ENCODE results near the gene TRPC4AP. TPM values are rescaled to one million over a fixed set of nuclear protein-coding genes. Genes with fewer than 3 reads are reported as not detected.

The TRPC4AP gene
- total RNA-seq, 1 donor from 2014 or later: 102 TPM

DNA sequence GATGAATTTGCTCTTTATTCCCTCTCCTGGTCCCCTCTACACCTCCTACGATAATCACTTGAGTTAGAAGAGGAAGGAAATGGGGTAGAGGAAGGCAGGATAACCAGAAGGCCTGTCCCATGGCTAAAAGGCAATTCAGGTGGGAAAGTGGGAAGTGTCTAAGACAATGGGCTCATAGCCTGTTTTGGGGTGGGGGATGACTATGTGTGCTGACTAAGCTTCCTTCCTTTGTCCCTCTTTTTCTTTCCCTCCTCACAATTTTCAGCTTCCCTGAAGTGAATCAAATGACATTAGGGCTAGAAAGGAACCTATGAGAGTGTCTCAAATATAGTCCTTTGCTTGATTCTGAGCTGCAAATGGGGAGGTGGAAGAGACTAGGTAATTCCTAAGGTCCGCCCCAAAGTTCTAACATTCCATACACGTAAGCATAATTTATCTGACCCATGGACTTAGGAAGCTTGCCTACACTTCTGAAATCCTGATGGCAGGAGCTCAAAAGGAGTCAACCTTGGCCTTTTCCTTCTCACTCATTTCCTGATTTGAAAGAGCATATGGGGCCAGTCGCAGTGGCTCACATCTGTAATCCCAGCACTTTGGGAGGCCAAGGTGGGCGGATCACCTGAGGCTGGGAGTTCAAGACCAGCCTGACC lies 30.3 kb upstream of the TRPC4AP start:
- no peaks in the 10 kb centered on the region for H3K9me3 Mint-ChIP-seq
- DNase-seq (ENCODE audit: extremely low spot score, unreplicated experiment): no peak
- peaks cover 42% of the 10 kb centered on the region for H3K36me3 Mint-ChIP-seq
- no peak overlapping the region for H3K4me3 Mint-ChIP-seq
- no peaks in the 10 kb centered on the region for H3K4me1 Mint-ChIP-seq (ENCODE audit: unreplicated experiment)
- no peak overlapping the region for H3K27ac Mint-ChIP-seq
- TF ChIP-seq, protein P1, sequence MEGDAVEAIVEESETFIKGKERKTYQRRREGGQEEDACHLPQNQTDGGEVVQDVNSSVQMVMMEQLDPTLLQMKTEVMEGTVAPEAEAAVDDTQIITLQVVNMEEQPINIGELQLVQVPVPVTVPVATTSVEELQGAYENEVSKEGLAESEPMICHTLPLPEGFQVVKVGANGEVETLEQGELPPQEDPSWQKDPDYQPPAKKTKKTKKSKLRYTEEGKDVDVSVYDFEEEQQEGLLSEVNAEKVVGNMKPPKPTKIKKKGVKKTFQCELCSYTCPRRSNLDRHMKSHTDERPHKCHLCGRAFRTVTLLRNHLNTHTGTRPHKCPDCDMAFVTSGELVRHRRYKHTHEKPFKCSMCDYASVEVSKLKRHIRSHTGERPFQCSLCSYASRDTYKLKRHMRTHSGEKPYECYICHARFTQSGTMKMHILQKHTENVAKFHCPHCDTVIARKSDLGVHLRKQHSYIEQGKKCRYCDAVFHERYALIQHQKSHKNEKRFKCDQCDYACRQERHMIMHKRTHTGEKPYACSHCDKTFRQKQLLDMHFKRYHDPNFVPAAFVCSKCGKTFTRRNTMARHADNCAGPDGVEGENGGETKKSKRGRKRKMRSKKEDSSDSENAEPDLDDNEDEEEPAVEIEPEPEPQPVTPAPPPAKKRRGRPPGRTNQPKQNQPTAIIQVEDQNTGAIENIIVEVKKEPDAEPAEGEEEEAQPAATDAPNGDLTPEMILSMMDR (conservative IDR thresholded peaks at IDR 0.05): no peak
- H3K27me3 Mint-ChIP-seq: no peaks in the 10 kb centered on the region

DNA sequence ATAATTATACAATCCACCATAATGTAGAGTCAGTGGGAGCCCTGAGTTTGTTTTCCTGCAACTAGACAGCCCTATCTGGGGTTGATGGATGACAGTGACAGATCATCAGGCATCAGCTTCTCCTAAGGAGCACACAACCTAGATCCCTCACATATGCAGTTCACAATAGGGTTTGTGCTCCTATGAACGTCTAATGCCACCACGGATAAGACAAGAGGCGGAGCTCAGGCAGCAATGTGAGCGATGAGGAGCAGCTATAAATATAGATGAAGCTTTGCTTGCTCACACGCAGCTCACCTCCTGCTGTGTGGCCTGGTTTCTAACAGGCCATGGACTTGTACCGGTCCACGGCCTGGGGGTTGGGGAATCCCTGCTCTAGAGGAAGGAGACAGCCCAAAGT lies 28.6 kb upstream of the TRPC4AP start:
- Mint-ChIP-seq H3K9me3 (no peaks in the 10 kb centered on the region), H3K36me3 (peaks cover 37% of the 10 kb centered on the region), H3K4me3 (no peak overlapping the region), H3K27ac (no peak overlapping the region), H3K27me3 (no peaks in the 10 kb centered on the region), H3K4me1 (ENCODE audit: unreplicated experiment) (no peaks in the 10 kb centered on the region)
- TF ChIP-seq, protein P1 (conservative IDR thresholded peaks at IDR 0.05): no peak
- no peak for DNase-seq (ENCODE audit: extremely low spot score, unreplicated experiment)

DNA sequence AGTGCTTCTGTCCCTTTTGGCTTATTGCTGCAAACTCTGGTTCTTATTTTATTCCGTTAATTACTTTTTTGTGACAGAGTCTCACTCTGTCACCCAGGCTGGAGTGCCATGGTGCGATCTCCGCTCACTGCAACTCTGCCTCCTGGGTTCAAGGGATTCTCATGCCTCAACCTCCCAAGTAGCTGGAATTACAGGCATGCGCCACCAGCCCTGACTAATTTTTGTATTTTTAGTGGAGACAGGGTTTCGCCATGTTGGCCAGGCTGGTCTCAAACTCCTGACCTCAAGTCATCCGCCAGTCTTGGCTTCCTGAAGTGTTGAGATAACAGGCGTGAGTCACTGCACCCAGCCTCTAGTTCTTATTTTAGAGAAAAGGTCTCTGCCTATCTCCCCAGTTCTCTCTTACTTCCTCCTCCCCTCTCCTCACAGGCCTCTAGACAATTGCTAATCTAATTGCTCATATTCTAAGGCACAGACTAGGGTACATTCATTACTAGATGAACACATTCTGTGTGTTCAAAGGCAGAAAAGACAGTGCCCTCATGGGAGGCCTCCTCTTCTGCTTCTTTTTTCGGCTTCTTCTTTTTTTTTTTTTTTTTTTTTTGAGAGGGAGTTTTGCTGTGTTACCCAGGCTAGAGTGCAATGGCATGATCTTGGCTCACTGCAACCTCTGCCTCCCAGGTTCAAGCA lies 27.6 kb upstream of the TRPC4AP start:
- DNase-seq (ENCODE audit: extremely low spot score, unreplicated experiment): no peak
- no peak overlapping the region for H3K4me3 Mint-ChIP-seq
- H3K4me1 Mint-ChIP-seq (ENCODE audit: unreplicated experiment): no peaks in the 10 kb centered on the region
- no peak overlapping the region for H3K27ac Mint-ChIP-seq
- H3K9me3 Mint-ChIP-seq: no peaks in the 10 kb centered on the region
- H3K27me3 Mint-ChIP-seq: no peaks in the 10 kb centered on the region
- TF ChIP-seq, protein P1 (conservative IDR thresholded peaks at IDR 0.05): no peak
- peaks cover 36% of the 10 kb centered on the region for H3K36me3 Mint-ChIP-seq

DNA sequence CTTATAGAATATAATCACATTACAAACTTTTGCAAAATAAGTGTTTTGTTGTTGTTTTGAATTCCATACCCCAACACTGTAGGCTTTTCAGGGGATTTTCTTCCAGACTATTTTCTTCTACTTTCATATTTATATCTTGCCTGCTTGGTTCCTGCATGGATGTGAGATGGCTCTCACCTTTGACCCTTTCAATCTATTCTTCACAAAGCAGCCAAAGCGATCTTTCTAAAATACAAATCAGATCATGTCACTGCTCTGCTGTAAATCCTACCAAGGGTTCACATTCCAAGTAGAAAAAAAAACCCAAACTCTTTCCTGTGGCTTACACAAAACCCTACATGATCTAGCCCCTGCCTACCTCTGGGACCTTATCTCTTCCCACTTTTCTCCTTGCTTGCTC lies 25.0 kb upstream of the TRPC4AP start:
- TF ChIP-seq, protein P1 (conservative IDR thresholded peaks at IDR 0.05): no peak
- no peak overlapping the region for H3K4me3 Mint-ChIP-seq
- DNase-seq (ENCODE audit: extremely low spot score, unreplicated experiment): no peak
- peaks cover 23% of the 10 kb centered on the region for H3K36me3 Mint-ChIP-seq
- H3K9me3 Mint-ChIP-seq: no peaks in the 10 kb centered on the region
- no peaks in the 10 kb centered on the region for H3K27me3 Mint-ChIP-seq
- no peaks in the 10 kb centered on the region for H3K4me1 Mint-ChIP-seq (ENCODE audit: unreplicated experiment)
- H3K27ac Mint-ChIP-seq: no peak overlapping the region

DNA sequence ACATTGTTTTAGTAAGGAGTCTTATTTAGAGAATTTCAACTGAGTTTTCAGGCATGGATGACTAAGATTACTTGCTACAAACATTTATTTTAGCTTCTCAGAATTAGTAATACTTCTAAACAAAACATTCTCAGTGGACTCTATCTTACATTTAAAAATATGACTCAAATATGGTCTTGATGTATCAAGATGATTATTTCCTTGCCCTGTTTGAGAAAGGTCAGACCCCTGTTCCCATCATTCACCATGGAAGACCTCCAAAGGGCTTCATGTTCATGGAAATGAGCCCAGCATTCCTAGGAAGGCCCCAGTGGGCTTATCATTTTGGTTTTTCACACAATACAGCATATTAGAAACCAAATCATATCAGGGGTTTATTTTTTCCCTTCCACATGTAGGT lies 24.6 kb upstream of the TRPC4AP start:
- TF ChIP-seq, protein P1 (conservative IDR thresholded peaks at IDR 0.05): no peak
- no peak for DNase-seq (ENCODE audit: extremely low spot score, unreplicated experiment)
- no peak overlapping the region for H3K27ac Mint-ChIP-seq
- H3K4me1 Mint-ChIP-seq (ENCODE audit: unreplicated experiment): no peaks in the 10 kb centered on the region
- H3K4me3 Mint-ChIP-seq: no peak overlapping the region
- peaks cover 23% of the 10 kb centered on the region for H3K36me3 Mint-ChIP-seq
- H3K27me3 Mint-ChIP-seq: no peaks in the 10 kb centered on the region
- no peaks in the 10 kb centered on the region for H3K9me3 Mint-ChIP-seq
